Trophoblast cell (in vitro differentiated cells and primary cell): ENCODE measurements around the gene HTT.

ENCODE experiments used
- DNase-seq, 2 donors: peaks; one replicate each; pipeline ENCODE4 v3.0.0-alpha.2; 2016
- H2AFZ ChIP-seq: 2 replicates; pipeline ENCODE4 v1.6.1; 2013; ENCODE audit warnings: low read length, moderate library complexity, mild to moderate bottlenecking; ENCODE audit not compliant: insufficient read depth, poor library complexity
- H2AK5ac ChIP-seq: 2 replicates; pipeline ENCODE4 v1.6.1; 2013; ENCODE audit warnings: mild to moderate bottlenecking, low read length
- H2BK120ac ChIP-seq: 2 replicates; pipeline ENCODE4 v1.6.1; 2013; ENCODE audit warnings: low read length, mild to moderate bottlenecking, moderate library complexity; ENCODE audit not compliant: insufficient read depth, poor library complexity
- H2BK12ac ChIP-seq: 2 replicates; pipeline ENCODE4 v1.6.1; 2013; ENCODE audit warnings: mild to moderate bottlenecking, low read length, moderate library complexity
- H2BK5ac ChIP-seq: 2 replicates; pipeline ENCODE4 v1.6.1; 2013; ENCODE audit warnings: low read length, low read depth, moderate library complexity, mild to moderate bottlenecking; ENCODE audit not compliant: poor library complexity
- H3K14ac ChIP-seq: 2 replicates; pipeline ENCODE4 v1.6.1; 2013; ENCODE audit warnings: mild to moderate bottlenecking, low read length
- H3K18ac ChIP-seq: 2 replicates; pipeline ENCODE4 v1.6.1; 2013; ENCODE audit warnings: mild to moderate bottlenecking, low read length
- H3K23ac ChIP-seq: 2 replicates; pipeline ENCODE4 v1.6.1; 2013; ENCODE audit warnings: low read length
- H3K27ac ChIP-seq: 2 replicates; pipeline ENCODE4 v1.5.1; 2013; ENCODE audit warnings: low read depth, mild to moderate bottlenecking, inconsistent platforms, low read length, moderate library complexity
- H3K27me3 ChIP-seq: 2 replicates; pipeline ENCODE4 v1.6.1; 2013; ENCODE audit warnings: inconsistent platforms, mild to moderate bottlenecking, low read length, moderate library complexity; ENCODE audit not compliant: insufficient read depth
- H3K36me3 ChIP-seq, 2 experiments: 1 replicate in 1 of 2; 2 replicates in 1 of 2; pipeline ENCODE4 v1.6.1; 2013; ENCODE audit warnings: low read length in 2 of 2, mild to moderate bottlenecking in 2 of 2, moderate library complexity in 1 of 2; ENCODE audit not compliant: insufficient read depth in 2 of 2, control insufficient read depth in 1 of 2
- H3K4ac ChIP-seq: 2 replicates; pipeline ENCODE4 v1.6.1; 2013; ENCODE audit warnings: low read depth, mild to moderate bottlenecking, low read length, moderate library complexity
- H3K4me1 ChIP-seq, 2 experiments: 1 replicate in 1 of 2; 2 replicates in 1 of 2; pipeline ENCODE4 v1.6.1; 2013; ENCODE audit warnings: low read length in 2 of 2, mild to moderate bottlenecking in 2 of 2, moderate library complexity in 1 of 2; ENCODE audit not compliant: insufficient read depth in 2 of 2, control insufficient read depth in 1 of 2
- H3K4me2 ChIP-seq: 2 replicates; pipeline ENCODE4 v1.6.1; 2013; ENCODE audit warnings: inconsistent platforms, mild to moderate bottlenecking, low read length, moderate library complexity
- H3K4me3 ChIP-seq: 2 replicates; pipeline ENCODE4 v1.5.1; 2013; ENCODE audit warnings: mild to moderate bottlenecking, low read depth, low read length, inconsistent platforms
- H3K79me1 ChIP-seq: one replicate; pipeline ENCODE4 v1.6.1; 2013; ENCODE audit warnings: low read length
- H3K79me2 ChIP-seq: 2 replicates; pipeline ENCODE4 v1.6.1; 2013; ENCODE audit warnings: low read length, mild to moderate bottlenecking; ENCODE audit not compliant: control insufficient read depth, insufficient read depth, poor library complexity
- H3K9ac ChIP-seq: 2 replicates; pipeline ENCODE4 v1.6.1; 2013; ENCODE audit warnings: mild to moderate bottlenecking, low read length
- H3K9me3 ChIP-seq: 2 replicates; pipeline ENCODE4 v1.6.1; 2013; ENCODE audit warnings: low read depth, mild to moderate bottlenecking, control low read depth, inconsistent platforms, low read length; ENCODE audit not compliant: insufficient read depth
- H4K12ac ChIP-seq: 2 replicates; pipeline ENCODE4 v1.6.1; 2013; ENCODE audit warnings: low read depth, mild to moderate bottlenecking, low read length, moderate library complexity
- H4K8ac ChIP-seq: 2 replicates; pipeline ENCODE4 v1.6.1; 2013; ENCODE audit warnings: low read depth, mild to moderate bottlenecking, low read length, moderate library complexity
- H4K91ac ChIP-seq: one replicate; pipeline ENCODE4 v1.6.1; 2013; ENCODE audit warnings: low read depth, mild to moderate bottlenecking, low read length, moderate library complexity
- WGBS: extraction: QIAGEN DNeasy Blood & Tissue Kit; methylation state at CpG from one replicate; pipeline ENCODE4 v1.1.7; 2013; ENCODE audit warnings: missing lambda C conversion rate; ENCODE audit not compliant: insufficient read length, insufficient coverage; ENCODE audit errors: extremely low coverage; 5-methylcytosine and 5-hydroxymethylcytosine counted together

The HTT gene

GRCh38 chr4:3276986-3277385 is 202.5 kb downstream of the HTT start:
- H3K4me1 ChIP-seq: peaks cover 0 to 2% of the 10 kb centered on the region in 2 experiments
- H2BK5ac ChIP-seq: no peak overlapping the region
- no peak overlapping the region for H2BK12ac ChIP-seq
- no CpG with 5 or more reads among the region's 9 CpGs for WGBS
- no peak overlapping the region for H4K91ac ChIP-seq
- no peak overlapping the region for H3K9ac ChIP-seq
- H3K14ac ChIP-seq: no peak overlapping the region
- no peak overlapping the region for H3K18ac ChIP-seq
- no peak overlapping the region for H2BK120ac ChIP-seq
- H3K79me1 ChIP-seq: no peaks in the 10 kb centered on the region
- no peak overlapping the region for H3K4me2 ChIP-seq
- H3K4ac ChIP-seq: no peak overlapping the region
- H3K36me3 ChIP-seq: no peaks in the 10 kb centered on the region
- H3K4me3 ChIP-seq: no peak overlapping the region
- H3K9me3 ChIP-seq: peaks cover 5% of the 10 kb centered on the region
- no peak overlapping the region for H3K27ac ChIP-seq
- no peaks in the 10 kb centered on the region for H3K27me3 ChIP-seq
- H4K12ac ChIP-seq: no peak overlapping the region
- H3K79me2 ChIP-seq: no peaks in the 10 kb centered on the region
- DNase-seq: no peak
- H2AK5ac ChIP-seq: no peak overlapping the region
- no peak overlapping the region for H4K8ac ChIP-seq
- no peak overlapping the region for H2AFZ ChIP-seq
- H3K23ac ChIP-seq: no peak overlapping the region

GRCh38 chr4:3280466-3280865 is 206.0 kb downstream of the HTT start:
- H3K27me3 ChIP-seq: no peaks in the 10 kb centered on the region
- H2BK12ac ChIP-seq: no peak overlapping the region
- H3K79me1 ChIP-seq: no peaks in the 10 kb centered on the region
- no peak overlapping the region for H2BK120ac ChIP-seq
- no peak overlapping the region for H3K23ac ChIP-seq
- H4K91ac ChIP-seq: no peak overlapping the region
- H4K8ac ChIP-seq: no peak overlapping the region
- H3K14ac ChIP-seq: no peak overlapping the region
- no peak overlapping the region for H2BK5ac ChIP-seq
- H3K9ac ChIP-seq: no peak overlapping the region
- no peak overlapping the region for H3K4ac ChIP-seq
- H3K79me2 ChIP-seq: no peaks in the 10 kb centered on the region
- H3K4me1 ChIP-seq: peaks cover 0 to 2% of the 10 kb centered on the region in 2 experiments
- no peak overlapping the region for H3K18ac ChIP-seq
- no CpG with 5 or more reads among the region's 3 CpGs for WGBS
- no peak overlapping the region for H2AFZ ChIP-seq
- H3K9me3 ChIP-seq: peaks cover 8% of the 10 kb centered on the region
- no peak overlapping the region for H4K12ac ChIP-seq
- no peak overlapping the region for H3K27ac ChIP-seq
- H2AK5ac ChIP-seq: no peak overlapping the region
- no peaks in the 10 kb centered on the region for H3K36me3 ChIP-seq
- H3K4me3 ChIP-seq: no peak overlapping the region
- H3K4me2 ChIP-seq: no peak overlapping the region
- no peak for DNase-seq

GRCh38 chr4:3283483-3283882 is 209.0 kb downstream of the HTT start:
- H3K9me3 ChIP-seq: peaks cover 10% of the 10 kb centered on the region
- no peak overlapping the region for H3K4ac ChIP-seq
- H2BK12ac ChIP-seq: no peak overlapping the region
- H4K8ac ChIP-seq: no peak overlapping the region
- peaks cover 10 to 12% of the 10 kb centered on the region in 2 experiments for H3K4me1 ChIP-seq
- no peak overlapping the region for H3K18ac ChIP-seq
- H4K12ac ChIP-seq: no peak overlapping the region
- DNase-seq: no peak
- H2BK5ac ChIP-seq: no peak overlapping the region
- no peak overlapping the region for H3K4me3 ChIP-seq
- H3K23ac ChIP-seq: no peak overlapping the region
- no peak overlapping the region for H3K4me2 ChIP-seq
- H3K27me3 ChIP-seq: no peaks in the 10 kb centered on the region
- H3K79me1 ChIP-seq: peaks cover 2% of the 10 kb centered on the region
- H3K36me3 ChIP-seq: no peaks in the 10 kb centered on the region
- no peak overlapping the region for H2BK120ac ChIP-seq
- no peaks in the 10 kb centered on the region for H3K79me2 ChIP-seq
- no CpG with 5 or more reads among the region's 6 CpGs for WGBS
- no peak overlapping the region for H2AFZ ChIP-seq
- no peak overlapping the region for H2AK5ac ChIP-seq
- no peak overlapping the region for H3K9ac ChIP-seq
- H4K91ac ChIP-seq: no peak overlapping the region
- no peak overlapping the region for H3K27ac ChIP-seq
- H3K14ac ChIP-seq: no peak overlapping the region

- Histone ChIP-seq H3K36me3 (no peaks in the 10 kb centered on the region), H3K79me1 (peaks cover 2% of the 10 kb centered on the region), H3K9me3 (peaks cover 10% of the 10 kb centered on the region), H3K18ac (no peak overlapping the region), H3K4me3 (no peak overlapping the region), H3K79me2 (no peaks in the 10 kb centered on the region), H4K12ac (no peak overlapping the region), H4K91ac (no peak overlapping the region), H3K4me1 (peaks cover 10 to 12% of the 10 kb centered on the region in 2 experiments), H3K23ac (no peak overlapping the region), H2BK5ac (no peak overlapping the region), H4K8ac (no peak overlapping the region), H3K27ac (no peak overlapping the region), H2AK5ac (no peak overlapping the region), H3K4ac (no peak overlapping the region), H3K9ac (no peak overlapping the region), H2BK120ac (no peak overlapping the region), H2BK12ac (no peak overlapping the region), H3K4me2 (no peak overlapping the region), H2AFZ (no peak overlapping the region), H3K14ac (no peak overlapping the region), H3K27me3 (no peaks in the 10 kb centered on the region)
- DNase-seq: no peak
- no CpG with 5 or more reads among the region's 13 CpGs for WGBS
Observed at GRCh38 chr4:3283916-3284315, 209.4 kb downstream of the HTT start.
